Measurements from ENCODE around the gene PDE4D.

- no peak for TF ChIP-seq CTCF (IDR thresholded peaks at IDR 0.05)
- no peak for TF ChIP-seq EZH2 (IDR thresholded peaks at IDR 0.05; ENCODE audit: borderline replicate concordance, insufficient read depth, low read depth, low read length, poor library complexity, severe bottlenecking)
Observed at GRCh38 chr5:59274106-59274636, 619.4 kb downstream of the PDE4D start.
